ENCODE results near the gene FNDC3A. TPM values are rescaled to one million over a fixed set of nuclear protein-coding genes. Genes with fewer than 3 reads are reported as not detected.

The FNDC3A gene
- total RNA-seq, 1 experiment from 2014 or later: 34.2 TPM

- DNase-seq (ENCODE audit: low read depth): no peak
Measured at GRCh38 chr13:49253310-49253709, 277.6 kb downstream of the FNDC3A start.

GRCh38 chr13:49254007-49254406 lies 278.3 kb downstream of the FNDC3A start:
- DNase-seq (ENCODE audit: low read depth): no peak

GRCh38 chr13:49256841-49257240 lies 281.1 kb downstream of the FNDC3A start:
- DNase-seq (ENCODE audit: low read depth): no peak

- DNase-seq (ENCODE audit: low read depth): no peak
Measured at GRCh38 chr13:49258089-49258796, 282.5 kb downstream of the FNDC3A start.

Other genes with a start within 250 kb of the FNDC3A start
- gene MLNR, start 244.4 kb downstream of the FNDC3A start, total RNA-seq (2014; rRNA removed; shearing (Covaris generic)): not detected in 2 replicates

All from Daoy (cell line).